GM12865 (cell line): ENCODE measurements around the gene KCNJ5.

Source experiments
- DNase-seq: peaks from one replicate; pipeline ENCODE4 v3.0.0; 2010; ENCODE audit warnings: low read depth
- H3K4me3 ChIP-seq: 2 replicates; pipeline ENCODE4 v1.5.1; 2011; ENCODE audit warnings: mild to moderate bottlenecking, low read depth, low read length, control low read depth
- TF ChIP-seq, protein P1 (sequence below): IDR thresholded peaks from 2 replicates; pipeline ENCODE4 v1.5.1; 2011; ENCODE audit warnings: low read length, control low read depth, low read depth, inconsistent platforms; ENCODE audit not compliant: insufficient read depth; ENCODE audit errors: missing control alignments

The KCNJ5 gene

DNA sequence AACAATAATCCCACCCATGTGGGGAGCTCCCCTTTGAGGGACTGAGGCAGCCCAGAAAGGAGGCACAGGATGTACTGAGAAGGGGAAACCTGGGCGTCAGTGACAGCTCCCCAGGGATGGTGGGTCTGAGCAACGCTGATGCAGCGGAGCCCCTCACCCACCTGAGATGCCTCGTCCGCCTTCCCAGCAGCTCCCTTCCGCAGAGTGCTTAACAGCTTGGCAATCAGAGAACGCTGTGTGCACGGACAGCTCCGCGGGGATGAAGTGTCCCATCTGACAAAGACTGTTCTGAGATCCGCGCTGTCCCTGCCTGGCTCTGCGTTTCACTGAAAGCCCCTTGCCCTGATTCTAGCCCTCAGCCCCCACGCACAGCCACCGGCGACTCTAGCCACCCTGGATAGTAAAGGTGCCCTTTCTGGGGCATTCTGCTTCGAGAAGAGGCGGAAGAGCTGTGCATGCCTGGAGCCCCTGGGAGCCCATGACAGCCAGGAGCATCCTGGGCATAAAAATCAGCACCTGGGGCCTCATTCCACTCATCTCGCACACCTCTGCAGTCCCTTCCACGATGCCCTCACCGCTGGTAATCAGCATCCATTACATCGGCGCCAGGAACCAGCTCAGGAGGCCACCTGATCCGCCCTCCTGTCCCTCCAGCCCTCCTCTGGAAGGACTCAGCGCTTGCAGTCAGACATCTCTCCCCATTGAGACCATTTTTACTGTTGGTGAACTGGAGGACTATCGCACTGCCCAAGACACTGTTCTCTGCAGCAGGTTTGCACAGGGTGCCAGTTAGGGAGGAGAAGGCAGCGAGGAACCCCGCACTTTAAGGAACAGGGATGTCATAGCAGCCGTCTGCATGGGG is 10.7 kb downstream of the KCNJ5 start:
- no peak for DNase-seq
- no peak overlapping the region for H3K4me3 ChIP-seq
- TF ChIP-seq, protein P1, sequence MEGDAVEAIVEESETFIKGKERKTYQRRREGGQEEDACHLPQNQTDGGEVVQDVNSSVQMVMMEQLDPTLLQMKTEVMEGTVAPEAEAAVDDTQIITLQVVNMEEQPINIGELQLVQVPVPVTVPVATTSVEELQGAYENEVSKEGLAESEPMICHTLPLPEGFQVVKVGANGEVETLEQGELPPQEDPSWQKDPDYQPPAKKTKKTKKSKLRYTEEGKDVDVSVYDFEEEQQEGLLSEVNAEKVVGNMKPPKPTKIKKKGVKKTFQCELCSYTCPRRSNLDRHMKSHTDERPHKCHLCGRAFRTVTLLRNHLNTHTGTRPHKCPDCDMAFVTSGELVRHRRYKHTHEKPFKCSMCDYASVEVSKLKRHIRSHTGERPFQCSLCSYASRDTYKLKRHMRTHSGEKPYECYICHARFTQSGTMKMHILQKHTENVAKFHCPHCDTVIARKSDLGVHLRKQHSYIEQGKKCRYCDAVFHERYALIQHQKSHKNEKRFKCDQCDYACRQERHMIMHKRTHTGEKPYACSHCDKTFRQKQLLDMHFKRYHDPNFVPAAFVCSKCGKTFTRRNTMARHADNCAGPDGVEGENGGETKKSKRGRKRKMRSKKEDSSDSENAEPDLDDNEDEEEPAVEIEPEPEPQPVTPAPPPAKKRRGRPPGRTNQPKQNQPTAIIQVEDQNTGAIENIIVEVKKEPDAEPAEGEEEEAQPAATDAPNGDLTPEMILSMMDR = no peak

DNA sequence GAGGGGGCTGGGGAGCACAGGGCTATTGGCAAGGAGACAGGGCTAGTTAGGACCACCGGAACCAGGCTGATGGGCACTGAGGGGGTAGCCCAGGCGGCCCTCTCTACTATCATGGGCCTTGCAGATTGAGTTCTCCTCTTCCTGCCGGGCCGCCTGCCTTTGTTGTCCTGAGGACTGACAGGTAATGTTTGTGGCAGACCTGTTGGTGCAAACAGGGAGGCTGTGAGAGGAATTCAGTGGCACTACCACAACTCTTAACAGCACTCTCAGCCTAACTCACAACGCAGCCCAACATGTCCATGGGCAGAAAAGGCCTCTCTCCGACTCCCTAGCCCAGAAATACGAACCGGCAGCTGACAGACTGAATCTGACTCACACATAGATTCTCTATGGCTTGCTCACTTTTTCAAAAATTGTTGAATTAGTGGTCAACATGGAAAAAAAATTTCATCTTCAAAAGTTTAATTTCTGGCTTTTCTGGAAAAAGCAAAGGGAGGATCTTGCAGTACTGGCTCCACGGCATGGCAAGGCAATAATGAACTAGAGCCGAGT is 11.4 kb downstream of the KCNJ5 start:
- no peak overlapping the region for H3K4me3 ChIP-seq
- no peak for DNase-seq
- TF ChIP-seq, protein P1 = no peak

DNA sequence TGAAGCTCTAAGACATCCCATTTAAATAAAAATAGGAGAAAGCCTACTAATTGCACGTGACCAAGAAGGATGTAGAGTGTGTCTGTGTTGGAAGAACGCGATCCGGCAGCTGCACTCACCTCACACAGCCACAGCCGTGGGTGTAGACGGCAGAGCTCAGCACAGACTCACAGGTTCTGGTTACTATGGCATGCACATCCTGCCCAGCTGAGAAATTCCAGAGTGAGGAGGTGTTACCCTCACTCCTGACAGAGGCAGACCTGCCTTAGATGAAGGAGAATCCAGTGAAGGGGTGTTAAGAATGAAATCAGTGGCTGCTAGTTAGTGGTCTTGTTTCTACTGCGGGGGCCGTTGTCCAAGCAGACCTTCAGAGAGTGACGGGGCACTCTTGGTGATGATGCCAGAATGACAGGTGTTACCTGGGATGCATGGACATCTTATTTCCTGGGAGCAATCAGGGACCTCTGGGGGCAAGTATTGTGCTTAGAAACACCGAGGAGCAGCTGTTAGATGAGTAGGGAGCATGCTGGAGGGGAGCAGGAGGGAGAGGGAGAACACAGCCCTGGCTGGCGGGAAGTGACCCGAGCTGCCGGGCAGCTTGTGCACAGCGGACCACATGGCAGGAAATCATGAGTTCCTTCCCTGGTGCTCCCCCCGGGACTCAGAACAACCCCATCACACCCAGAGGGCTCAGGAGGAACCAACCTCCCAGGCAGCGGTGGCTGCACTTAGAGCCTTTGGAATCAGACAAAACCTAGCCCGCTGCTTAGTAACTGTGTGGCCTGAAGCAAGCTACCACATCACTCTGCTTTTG is 12.3 kb downstream of the KCNJ5 start:
- TF ChIP-seq, protein P1 = no peak
- no peak overlapping the region for H3K4me3 ChIP-seq
- no peak for DNase-seq

DNA sequence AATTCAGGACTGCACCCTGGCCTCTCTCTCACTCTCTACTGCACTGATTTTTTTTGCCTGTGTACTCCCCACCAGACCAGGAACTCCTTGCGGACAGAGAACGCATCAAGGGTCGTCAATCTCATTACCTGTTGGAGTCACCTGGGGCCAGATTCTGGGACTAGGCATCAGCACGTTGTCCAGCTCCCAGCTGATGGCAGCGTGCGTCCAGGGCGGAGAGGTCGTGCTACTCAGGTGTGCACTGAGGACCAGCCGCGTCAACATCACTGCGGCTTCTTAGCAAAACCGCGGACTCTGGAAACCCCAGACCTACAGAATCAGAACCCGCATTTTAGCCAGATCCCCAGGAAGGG is 13.1 kb downstream of the KCNJ5 start:
- TF ChIP-seq, protein P1 = no peak
- DNase-seq = no peak
- H3K4me3 ChIP-seq = no peak overlapping the region

DNA sequence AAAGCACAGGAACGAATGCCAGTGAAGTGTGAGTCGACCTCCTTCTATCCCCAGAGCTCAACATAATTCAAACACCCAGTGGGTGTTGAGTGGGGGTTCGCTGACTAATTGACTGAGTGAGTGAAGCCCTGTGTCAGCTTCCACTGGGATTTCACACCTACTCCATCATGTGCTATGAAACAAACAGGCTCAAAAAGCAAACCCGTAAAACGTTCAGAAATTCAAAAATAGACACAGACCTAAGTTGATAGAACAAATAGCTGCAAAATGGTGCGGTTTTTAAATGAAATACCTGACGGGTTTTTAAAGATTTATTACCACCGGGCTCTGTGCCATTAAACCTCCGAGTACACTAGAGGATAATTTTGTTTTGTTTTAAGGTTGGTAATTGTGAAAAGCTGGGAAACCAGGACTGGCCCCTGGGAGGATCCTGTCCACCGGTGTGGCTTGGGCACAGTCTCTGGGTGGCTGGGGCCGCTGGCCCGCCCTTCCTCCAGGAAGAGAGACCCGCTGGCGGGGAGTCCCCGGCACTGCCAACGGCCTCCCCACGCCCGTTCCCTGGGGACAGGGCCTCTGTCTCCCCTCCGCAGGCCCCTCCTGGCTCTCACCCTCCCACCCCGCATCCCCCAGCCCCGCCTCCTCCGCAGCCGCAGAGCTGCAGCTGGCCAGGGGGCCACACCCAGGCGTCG is 13.6 kb downstream of the KCNJ5 start:
- TF ChIP-seq, protein P1 = no peak
- peak; percentile 13 for DNase-seq

DNA sequence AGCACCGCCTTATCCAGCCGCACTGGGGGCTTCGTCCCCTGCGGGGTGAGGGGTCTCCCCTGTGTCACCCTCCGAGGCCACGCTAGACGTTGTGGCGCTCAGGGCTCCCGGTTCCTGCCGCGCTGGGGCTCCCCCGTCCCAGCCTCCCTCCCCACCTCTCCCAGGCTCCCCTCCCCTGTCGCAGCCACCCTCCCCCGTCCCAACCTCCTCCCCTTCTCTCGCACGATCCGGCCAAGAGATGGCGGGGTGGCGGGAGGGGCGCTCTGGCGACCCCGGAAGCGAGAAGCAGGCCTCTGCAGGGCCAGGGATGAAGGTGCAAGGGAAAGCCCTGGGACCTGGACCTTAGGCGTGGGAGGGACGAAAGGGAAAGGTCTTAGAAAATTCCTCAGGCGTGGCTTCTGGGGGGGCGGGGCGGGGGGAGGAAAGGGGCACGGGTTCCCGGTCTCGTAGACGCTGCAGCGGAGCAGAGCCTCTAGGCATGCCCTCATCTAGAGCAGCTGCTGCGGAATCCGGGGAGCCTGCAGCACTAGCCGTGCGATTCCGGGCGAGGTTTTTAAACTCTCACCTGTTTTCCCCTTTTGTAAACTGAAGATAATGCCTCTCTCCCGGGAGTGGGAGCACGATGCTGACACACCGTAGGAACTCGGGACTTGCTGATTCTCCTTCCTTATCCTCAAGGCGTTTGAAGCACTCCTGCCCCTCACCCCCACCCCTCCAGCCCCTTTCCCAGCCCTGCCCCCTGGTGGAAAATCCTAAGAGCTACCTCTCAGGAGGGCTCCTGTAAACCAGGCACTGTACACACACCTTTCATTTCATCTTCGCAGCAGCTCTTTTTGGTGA is 14.4 kb downstream of the KCNJ5 start:
- TF ChIP-seq, protein P1 = peak; percentile 37
- H3K4me3 ChIP-seq = peak overlapping the region; percentile 38
- peak; percentile 15 for DNase-seq

More for the DNA sequence above, 13.6 kb downstream of the KCNJ5 start:
- peak overlapping the region; percentile 38 for H3K4me3 ChIP-seq
